ENCODE measurements around the gene NME7. TPM values are rescaled to one million over a fixed set of nuclear protein-coding genes. Genes with fewer than 3 reads are reported as not detected.

Gene NME7
- total and polyA plus RNA-seq, 4 donors = 13.3 to 23.5 (median 17.7) TPM

DNA sequence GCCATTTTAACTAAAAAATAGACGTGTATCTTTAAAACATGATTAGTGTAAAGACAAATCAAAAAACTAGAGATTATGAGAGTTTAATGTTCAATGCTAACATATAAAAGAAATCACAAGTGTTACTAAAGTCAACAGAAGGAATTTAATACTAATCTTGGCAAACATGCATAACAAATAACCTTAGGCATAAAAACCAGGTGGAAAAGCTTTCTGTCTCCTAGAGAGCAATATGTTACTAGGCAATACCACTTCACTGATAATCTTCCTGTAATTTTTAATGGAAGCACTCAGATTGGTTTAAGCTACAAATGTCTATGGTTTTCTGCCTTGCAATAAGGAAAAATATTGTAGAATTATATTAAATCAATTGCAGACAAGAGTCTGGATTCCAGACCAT lies 121.9 kb downstream of the NME7 start:
- no peaks in the 10 kb centered on the region for H3K27me3 ChIP-seq (ENCODE audit: control insufficient read depth in 1 of 2, insufficient read depth in 2 of 2, low read length in 1 of 2)
- WGBS, 2 donors = 70 to 71% methylated on average over 1 of the region's 1 CpG
- no peak for ATAC-seq (ENCODE audit: low FRiP score)
- H3K4me3 ChIP-seq (ENCODE audit: low read length in 2 of 2) = no peak overlapping the region
- no peaks in the 10 kb centered on the region for H3K9me3 ChIP-seq (ENCODE audit: control insufficient read depth, low read length)
- no peak overlapping the region for H3K27ac ChIP-seq (ENCODE audit: low read depth in 1 of 2, low read length in 2 of 2)
- H3K4me1 ChIP-seq (ENCODE audit: control insufficient read depth in 1 of 2, insufficient read depth in 2 of 2, low read length in 2 of 2) = no peaks in the 10 kb centered on the region
- DNase-seq = no peak
- no peaks in the 10 kb centered on the region for H3K36me3 ChIP-seq (ENCODE audit: control insufficient read depth in 1 of 2, insufficient read depth in 2 of 2, low read length in 1 of 2)
- intact Hi-C loops (cut with DNase I) = no loop called here

GRCh38 chr1:169240449-169241232 lies 127.0 kb downstream of the NME7 start:
- Histone ChIP-seq H3K27me3 (ENCODE audit: control insufficient read depth in 1 of 2, insufficient read depth in 2 of 2, low read length in 1 of 2) (no peaks in the 10 kb centered on the region), H3K27ac (ENCODE audit: low read depth in 1 of 2, low read length in 2 of 2) (no peak overlapping the region), H3K4me3 (ENCODE audit: low read length in 2 of 2) (no peak overlapping the region), H3K36me3 (ENCODE audit: control insufficient read depth in 1 of 2, insufficient read depth in 2 of 2, low read length in 1 of 2) (no peaks in the 10 kb centered on the region), H3K4me1 (ENCODE audit: control insufficient read depth in 1 of 2, insufficient read depth in 2 of 2, low read length in 2 of 2) (no peaks in the 10 kb centered on the region), H3K9me3 (ENCODE audit: control insufficient read depth, low read length) (no peaks in the 10 kb centered on the region)
- 17% methylated on average over 3 of the region's 3 CpGs for WGBS, 2 donors
- DNase-seq = no peak
- no peak for ATAC-seq (ENCODE audit: low FRiP score)
- intact Hi-C loops (cut with DNase I) = no loop called here

- Histone ChIP-seq H3K27ac (ENCODE audit: low read depth in 1 of 2, low read length in 2 of 2) (no peak overlapping the region), H3K4me3 (ENCODE audit: low read length in 2 of 2) (no peak overlapping the region), H3K36me3 (ENCODE audit: control insufficient read depth in 1 of 2, insufficient read depth in 2 of 2, low read length in 1 of 2) (no peaks in the 10 kb centered on the region), H3K9me3 (ENCODE audit: control insufficient read depth, low read length) (no peaks in the 10 kb centered on the region), H3K27me3 (ENCODE audit: control insufficient read depth in 1 of 2, insufficient read depth in 2 of 2, low read length in 1 of 2) (no peaks in the 10 kb centered on the region), H3K4me1 (ENCODE audit: control insufficient read depth in 1 of 2, insufficient read depth in 2 of 2, low read length in 2 of 2) (no peaks in the 10 kb centered on the region)
- no peak for ATAC-seq (ENCODE audit: low FRiP score)
- DNase-seq = no peak
- intact Hi-C loops (cut with DNase I) = no loop called here
- 97 to 98% methylated on average over 4 of the region's 4 CpGs for WGBS, 2 donors
These were observed 130.7 kb downstream of the NME7 start for GRCh38 chr1:169236880-169237279.

- Histone ChIP-seq H3K4me3 (ENCODE audit: low read length in 2 of 2) (no peak overlapping the region), H3K27ac (ENCODE audit: low read depth in 1 of 2, low read length in 2 of 2) (no peak overlapping the region), H3K4me1 (ENCODE audit: control insufficient read depth in 1 of 2, insufficient read depth in 2 of 2, low read length in 2 of 2) (no peaks in the 10 kb centered on the region), H3K27me3 (ENCODE audit: control insufficient read depth in 1 of 2, insufficient read depth in 2 of 2, low read length in 1 of 2) (no peaks in the 10 kb centered on the region), H3K36me3 (ENCODE audit: control insufficient read depth in 1 of 2, insufficient read depth in 2 of 2, low read length in 1 of 2) (no peaks in the 10 kb centered on the region), H3K9me3 (ENCODE audit: control insufficient read depth, low read length) (no peaks in the 10 kb centered on the region)
- WGBS, 2 donors = 0 to 8% methylated on average over 1 of the region's 1 CpG
- ATAC-seq (ENCODE audit: low FRiP score) (no peak), DNase-seq (peak in 1 of 2 donors; percentile 13)
- intact Hi-C loops (cut with DNase I) = no loop called here
These were observed 131.5 kb downstream of the NME7 start for GRCh38 chr1:169236143-169236542.

DNA sequence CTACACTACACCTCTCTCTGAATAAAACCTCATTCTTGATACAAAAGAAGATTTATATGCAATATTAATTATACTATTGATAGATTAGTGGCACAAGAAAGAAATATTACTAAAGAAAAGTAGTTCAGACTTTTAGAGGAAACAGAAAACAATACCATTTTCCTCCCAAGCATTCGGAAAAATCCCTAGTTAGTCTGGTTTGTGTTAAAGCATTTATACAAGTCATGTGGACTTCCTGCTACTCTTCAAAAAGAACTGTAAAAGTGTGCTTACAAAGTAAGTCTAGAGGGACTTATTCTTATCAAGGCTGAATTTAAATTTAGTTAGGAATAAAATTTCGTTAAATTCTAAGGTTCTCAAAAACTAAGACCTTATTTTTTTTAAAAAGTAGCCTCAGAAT lies 132.0 kb downstream of the NME7 start:
- Histone ChIP-seq H3K27me3 (ENCODE audit: control insufficient read depth in 1 of 2, insufficient read depth in 2 of 2, low read length in 1 of 2) (no peaks in the 10 kb centered on the region), H3K36me3 (ENCODE audit: control insufficient read depth in 1 of 2, insufficient read depth in 2 of 2, low read length in 1 of 2) (no peaks in the 10 kb centered on the region), H3K4me1 (ENCODE audit: control insufficient read depth in 1 of 2, insufficient read depth in 2 of 2, low read length in 2 of 2) (no peaks in the 10 kb centered on the region), H3K27ac (ENCODE audit: low read depth in 1 of 2, low read length in 2 of 2) (no peak overlapping the region), H3K9me3 (ENCODE audit: control insufficient read depth, low read length) (no peaks in the 10 kb centered on the region), H3K4me3 (ENCODE audit: low read length in 2 of 2) (no peak overlapping the region)
- intact Hi-C loops (cut with DNase I) = no loop called here
- no peak for ATAC-seq (ENCODE audit: low FRiP score)
- 16 to 20% methylated on average over 2 of the region's 2 CpGs for WGBS, 2 donors
- DNase-seq = no peak

DNA sequence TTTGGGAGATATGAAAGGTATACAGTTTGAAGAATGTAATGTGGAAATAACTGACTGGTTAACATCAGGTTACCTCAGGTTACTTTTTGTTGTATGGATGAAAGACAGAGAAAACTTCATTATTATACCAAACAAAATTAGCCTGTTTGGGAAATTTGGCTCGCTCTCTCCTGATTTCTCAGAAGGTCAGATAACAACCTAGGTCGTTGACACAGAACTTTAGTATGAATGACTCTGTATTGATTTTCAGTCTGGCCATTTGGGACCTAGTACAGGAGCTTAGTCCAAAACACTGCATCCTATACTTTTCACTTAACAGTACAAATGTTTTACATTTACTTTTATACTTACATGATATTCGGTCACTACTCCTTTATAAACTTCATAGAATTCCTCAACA lies 132.8 kb downstream of the NME7 start:
- Histone ChIP-seq H3K4me3 (ENCODE audit: low read length in 2 of 2) (no peak overlapping the region), H3K27me3 (ENCODE audit: control insufficient read depth in 1 of 2, insufficient read depth in 2 of 2, low read length in 1 of 2) (no peaks in the 10 kb centered on the region), H3K4me1 (ENCODE audit: control insufficient read depth in 1 of 2, insufficient read depth in 2 of 2, low read length in 2 of 2) (no peaks in the 10 kb centered on the region), H3K36me3 (ENCODE audit: control insufficient read depth in 1 of 2, insufficient read depth in 2 of 2, low read length in 1 of 2) (no peaks in the 10 kb centered on the region), H3K9me3 (ENCODE audit: control insufficient read depth, low read length) (no peaks in the 10 kb centered on the region), H3K27ac (ENCODE audit: low read depth in 1 of 2, low read length in 2 of 2) (no peak overlapping the region)
- ATAC-seq (ENCODE audit: low FRiP score) (no peak), DNase-seq (no peak)
- intact Hi-C loops (cut with DNase I) = no loop called here
- WGBS, 2 donors = 96 to 97% methylated on average over 3 of the region's 3 CpGs

GRCh38 chr1:169217636-169218035 lies 150.0 kb downstream of the NME7 start:
- H3K27me3 ChIP-seq (ENCODE audit: control insufficient read depth in 1 of 2, insufficient read depth in 2 of 2, low read length in 1 of 2) = no peaks in the 10 kb centered on the region
- H3K4me1 ChIP-seq (ENCODE audit: control insufficient read depth in 1 of 2, insufficient read depth in 2 of 2, low read length in 2 of 2) = no peaks in the 10 kb centered on the region
- no peak overlapping the region for H3K4me3 ChIP-seq (ENCODE audit: low read length in 2 of 2)
- WGBS, 2 donors = 88 to 92% methylated on average over 3 of the region's 3 CpGs
- H3K36me3 ChIP-seq (ENCODE audit: control insufficient read depth in 1 of 2, insufficient read depth in 2 of 2, low read length in 1 of 2) = peaks cover 0 to 2% of the 10 kb centered on the region in 2 donors
- intact Hi-C loops (cut with DNase I) = no loop called here
- no peak overlapping the region for H3K27ac ChIP-seq (ENCODE audit: low read depth in 1 of 2, low read length in 2 of 2)
- no peak for ATAC-seq (ENCODE audit: low FRiP score)
- no peaks in the 10 kb centered on the region for H3K9me3 ChIP-seq (ENCODE audit: control insufficient read depth, low read length)
- no peak for DNase-seq

DNA sequence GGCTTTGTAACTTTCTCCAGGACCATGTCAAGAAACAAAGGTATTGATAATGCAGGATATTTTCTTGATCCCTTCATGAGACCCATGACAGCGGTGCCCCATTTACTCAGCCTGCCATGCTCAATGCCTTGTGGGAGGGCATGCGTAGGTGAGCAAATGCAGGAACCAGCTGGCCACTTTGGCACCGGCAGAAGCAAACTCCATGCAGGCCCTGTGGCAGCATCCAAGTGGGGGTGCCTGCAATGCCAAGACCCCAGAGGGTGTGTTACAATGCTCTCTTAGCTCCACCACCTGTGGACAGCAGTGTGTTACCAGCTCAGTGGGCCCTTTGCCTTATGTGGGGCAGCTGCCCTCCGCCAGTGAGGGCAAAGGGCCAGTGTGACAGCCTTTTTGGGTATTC lies 153.0 kb downstream of the NME7 start:
- intact Hi-C loops (cut with DNase I) = no loop called here
- H3K36me3 ChIP-seq (ENCODE audit: control insufficient read depth in 1 of 2, insufficient read depth in 2 of 2, low read length in 1 of 2) = peaks cover 0 to 2% of the 10 kb centered on the region in 2 donors
- DNase-seq (no peak), ATAC-seq (ENCODE audit: low FRiP score) (no peak)
- H3K27me3 ChIP-seq (ENCODE audit: control insufficient read depth in 1 of 2, insufficient read depth in 2 of 2, low read length in 1 of 2) = no peaks in the 10 kb centered on the region
- 97 to 99% methylated on average over 4 of the region's 4 CpGs for whole genome bisulfite sequencing, 2 donors
- H3K4me3 ChIP-seq (ENCODE audit: low read length in 2 of 2) = no peak overlapping the region
- H3K9me3 ChIP-seq (ENCODE audit: control insufficient read depth, low read length) = no peaks in the 10 kb centered on the region
- no peak overlapping the region for H3K27ac ChIP-seq (ENCODE audit: low read depth in 1 of 2, low read length in 2 of 2)
- peaks cover 0 to under 1% of the 10 kb centered on the region in 2 donors for H3K4me1 ChIP-seq (ENCODE audit: control insufficient read depth in 1 of 2, insufficient read depth in 2 of 2, low read length in 2 of 2)

- ATAC-seq (ENCODE audit: low FRiP score) (no peak), DNase-seq (no peak)
- intact Hi-C loops (cut with DNase I) = no loop called here
- peaks cover 0 to 1% of the 10 kb centered on the region in 2 donors for H3K4me1 ChIP-seq (ENCODE audit: control insufficient read depth in 1 of 2, insufficient read depth in 2 of 2, low read length in 2 of 2)
- H3K36me3 ChIP-seq (ENCODE audit: control insufficient read depth in 1 of 2, insufficient read depth in 2 of 2, low read length in 1 of 2) = no peaks in the 10 kb centered on the region
- no peak overlapping the region for H3K27ac ChIP-seq (ENCODE audit: low read depth in 1 of 2, low read length in 2 of 2)
- no peaks in the 10 kb centered on the region for H3K27me3 ChIP-seq (ENCODE audit: control insufficient read depth in 1 of 2, insufficient read depth in 2 of 2, low read length in 1 of 2)
- H3K4me3 ChIP-seq (ENCODE audit: low read length in 2 of 2) = no peak overlapping the region
- H3K9me3 ChIP-seq (ENCODE audit: control insufficient read depth, low read length) = no peaks in the 10 kb centered on the region
These were observed 155.5 kb downstream of the NME7 start for GRCh38 chr1:169212088-169212487.

All from aorta (tissue), 5 donors.